ENCODE results near the gene MARCHF2.

GRCh38 chr19:8389891-8390616, 23.1 kb upstream of the MARCHF2 start, which contains the start of gene RAB11B:
- TF ChIP-seq CTCF (IDR thresholded peaks at IDR 0.05): no peak
- TF ChIP-seq ZFX (IDR thresholded peaks at IDR 0.05; ENCODE audit: borderline replicate concordance): no peak
